Measurements from ENCODE around the gene MEOX2.

DNA sequence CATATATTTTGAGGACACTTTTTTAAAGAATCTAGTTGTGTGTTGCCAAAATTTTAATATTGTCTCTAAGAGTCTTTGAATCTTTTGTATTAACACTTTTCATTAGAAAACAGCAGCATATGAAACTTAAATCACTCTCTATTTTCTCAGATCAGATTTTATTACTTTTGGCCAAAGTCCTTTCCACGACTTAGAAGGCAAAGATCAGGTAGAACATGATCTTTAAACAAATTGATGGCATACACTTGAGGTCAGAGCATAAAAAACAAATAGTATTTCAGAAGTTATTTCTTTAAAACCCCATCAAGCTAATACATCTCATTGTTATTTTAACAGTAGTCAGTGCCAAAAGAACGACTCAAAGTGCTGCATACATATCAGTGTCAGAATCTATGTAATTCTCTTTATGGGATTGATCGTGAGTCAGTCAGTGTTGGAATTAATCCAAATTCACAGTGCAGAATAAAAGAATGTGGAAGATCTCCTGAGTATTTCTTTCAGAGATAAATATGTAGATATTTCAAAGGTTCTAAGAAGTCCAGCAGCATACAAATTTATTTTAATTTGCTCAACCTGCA, 115.1 kb downstream of the MEOX2 start:
- TF ChIP-seq, protein P1, sequence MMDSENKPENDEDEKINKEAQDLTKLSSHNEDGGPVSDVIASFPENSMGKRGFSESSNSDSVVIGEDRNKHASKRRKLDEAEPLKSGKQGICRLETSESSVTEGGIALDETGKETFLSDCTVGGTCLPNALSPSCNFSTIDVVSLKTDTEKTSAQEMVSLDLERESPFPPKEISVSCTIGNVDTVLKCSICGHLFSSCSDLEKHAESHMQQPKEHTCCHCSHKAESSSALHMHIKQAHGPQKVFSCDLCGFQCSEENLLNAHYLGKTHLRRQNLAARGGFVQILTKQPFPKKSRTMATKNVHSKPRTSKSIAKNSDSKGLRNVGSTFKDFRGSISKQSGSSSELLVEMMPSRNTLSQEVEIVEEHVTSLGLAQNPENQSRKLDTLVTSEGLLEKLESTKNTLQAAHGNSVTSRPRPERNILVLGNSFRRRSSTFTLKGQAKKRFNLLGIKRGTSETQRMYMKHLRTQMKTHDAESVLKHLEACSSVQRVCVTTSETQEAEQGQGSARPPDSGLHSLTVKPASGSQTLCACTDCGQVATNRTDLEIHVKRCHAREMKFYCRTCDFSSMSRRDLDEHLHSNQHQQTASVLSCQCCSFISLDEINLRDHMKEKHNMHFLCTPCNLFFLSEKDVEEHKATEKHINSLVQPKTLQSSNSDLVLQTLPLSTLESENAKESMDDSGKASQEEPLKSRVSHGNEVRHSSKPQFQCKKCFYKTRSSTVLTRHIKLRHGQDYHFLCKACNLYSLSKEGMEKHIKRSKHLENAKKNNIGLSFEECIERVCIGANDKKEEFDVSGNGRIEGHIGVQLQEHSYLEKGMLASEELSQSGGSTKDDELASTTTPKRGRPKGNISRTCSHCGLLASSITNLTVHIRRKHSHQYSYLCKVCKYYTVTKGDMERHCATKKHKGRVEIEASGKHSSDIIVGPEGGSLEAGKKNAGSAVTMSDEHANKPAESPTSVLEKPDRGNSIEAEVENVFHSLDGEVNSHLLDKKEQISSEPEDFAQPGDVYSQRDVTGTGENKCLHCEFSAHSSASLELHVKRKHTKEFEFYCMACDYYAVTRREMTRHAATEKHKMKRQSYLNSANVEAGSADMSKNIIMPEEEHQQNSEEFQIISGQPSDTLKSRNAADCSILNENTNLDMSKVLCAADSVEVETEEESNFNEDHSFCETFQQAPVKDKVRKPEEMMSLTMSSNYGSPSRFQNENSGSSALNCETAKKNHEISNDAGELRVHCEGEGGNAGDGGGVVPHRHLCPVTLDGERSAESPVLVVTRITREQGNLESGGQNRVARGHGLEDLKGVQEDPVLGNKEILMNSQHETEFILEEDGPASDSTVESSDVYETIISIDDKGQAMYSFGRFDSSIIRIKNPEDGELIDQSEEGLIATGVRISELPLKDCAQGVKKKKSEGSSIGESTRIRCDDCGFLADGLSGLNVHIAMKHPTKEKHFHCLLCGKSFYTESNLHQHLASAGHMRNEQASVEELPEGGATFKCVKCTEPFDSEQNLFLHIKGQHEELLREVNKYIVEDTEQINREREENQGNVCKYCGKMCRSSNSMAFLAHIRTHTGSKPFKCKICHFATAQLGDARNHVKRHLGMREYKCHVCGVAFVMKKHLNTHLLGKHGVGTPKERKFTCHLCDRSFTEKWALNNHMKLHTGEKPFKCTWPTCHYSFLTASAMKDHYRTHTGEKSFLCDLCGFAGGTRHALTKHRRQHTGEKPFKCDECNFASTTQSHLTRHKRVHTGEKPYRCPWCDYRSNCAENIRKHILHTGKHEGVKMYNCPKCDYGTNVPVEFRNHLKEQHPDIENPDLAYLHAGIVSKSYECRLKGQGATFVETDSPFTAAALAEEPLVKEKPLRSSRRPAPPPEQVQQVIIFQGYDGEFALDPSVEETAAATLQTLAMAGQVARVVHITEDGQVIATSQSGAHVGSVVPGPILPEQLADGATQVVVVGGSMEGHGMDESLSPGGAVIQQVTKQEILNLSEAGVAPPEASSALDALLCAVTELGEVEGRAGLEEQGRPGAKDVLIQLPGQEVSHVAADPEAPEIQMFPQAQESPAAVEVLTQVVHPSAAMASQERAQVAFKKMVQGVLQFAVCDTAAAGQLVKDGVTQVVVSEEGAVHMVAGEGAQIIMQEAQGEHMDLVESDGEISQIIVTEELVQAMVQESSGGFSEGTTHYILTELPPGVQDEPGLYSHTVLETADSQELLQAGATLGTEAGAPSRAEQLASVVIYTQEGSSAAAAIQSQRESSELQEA (CRISPR knock-in tag; IDR thresholded peaks at IDR 0.05; ENCODE audit: not compliant biosample characterization), result no peak
- no peak for TF ChIP-seq MEIS2 (CRISPR knock-in tag; IDR thresholded peaks at IDR 0.05)
- TF ChIP-seq ZNF33B (CRISPR knock-in tag; IDR thresholded peaks at IDR 0.05), result no peak
- TF ChIP-seq, protein P2, sequence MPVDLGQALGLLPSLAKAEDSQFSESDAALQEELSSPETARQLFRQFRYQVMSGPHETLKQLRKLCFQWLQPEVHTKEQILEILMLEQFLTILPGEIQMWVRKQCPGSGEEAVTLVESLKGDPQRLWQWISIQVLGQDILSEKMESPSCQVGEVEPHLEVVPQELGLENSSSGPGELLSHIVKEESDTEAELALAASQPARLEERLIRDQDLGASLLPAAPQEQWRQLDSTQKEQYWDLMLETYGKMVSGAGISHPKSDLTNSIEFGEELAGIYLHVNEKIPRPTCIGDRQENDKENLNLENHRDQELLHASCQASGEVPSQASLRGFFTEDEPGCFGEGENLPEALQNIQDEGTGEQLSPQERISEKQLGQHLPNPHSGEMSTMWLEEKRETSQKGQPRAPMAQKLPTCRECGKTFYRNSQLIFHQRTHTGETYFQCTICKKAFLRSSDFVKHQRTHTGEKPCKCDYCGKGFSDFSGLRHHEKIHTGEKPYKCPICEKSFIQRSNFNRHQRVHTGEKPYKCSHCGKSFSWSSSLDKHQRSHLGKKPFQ (CRISPR knock-in tag; IDR thresholded peaks at IDR 0.05; ENCODE audit: insufficient replicate concordance), result no peak
- TF ChIP-seq NR2F1 (CRISPR knock-in tag; IDR thresholded peaks at IDR 0.05), result no peak
- no peak for TF ChIP-seq EP300 (IDR thresholded peaks at IDR 0.05; ENCODE audit: low read depth in 2 of 2, low read length in 2 of 2)
- TF ChIP-seq EP300 (CRISPR knock-in tag; IDR thresholded peaks at IDR 0.05; ENCODE audit: borderline replicate concordance), result no peak
